Pulmonary artery endothelial cell (primary cell): Measurements from ENCODE around the gene ANKFN1. TPM values are rescaled to one million over a fixed set of nuclear protein-coding genes. Genes with fewer than 3 reads are reported as not detected.

ENCODE experiments used
- DNase-seq: peaks from one replicate; pipeline ENCODE4 v3.0.0-alpha.2; 2011; ENCODE audit warnings: low read depth, low spot score
- total RNA-seq: library from RNA; depleted of rRNA; stranded (reverse); fragments of >200 nt; gene quantifications from 2 replicates; pipeline ENCODE4 v1.2.3, GENCODE V29; 2014

ANKFN1 gene
- total RNA-seq, 1 donor from 2014 or later = 1.5 TPM

DNA sequence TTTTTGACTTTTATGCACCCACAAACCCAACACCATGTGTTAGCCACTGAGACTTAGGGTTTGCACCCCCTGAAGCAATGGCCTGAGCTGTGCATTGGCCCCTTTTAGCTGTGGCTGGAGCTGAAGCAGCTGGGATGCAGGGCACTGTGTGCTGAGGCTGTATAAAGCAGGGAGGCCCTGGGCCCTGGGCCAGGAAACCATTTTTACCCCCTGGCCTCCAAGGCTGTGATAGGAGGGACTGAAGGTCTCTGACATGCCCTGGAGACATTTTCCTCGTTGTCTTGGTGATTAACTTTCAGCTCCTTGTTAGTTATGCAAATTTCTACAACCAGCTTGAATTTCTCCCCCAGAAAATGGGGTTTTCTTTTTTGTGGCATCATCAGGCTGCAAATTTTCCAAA is 6.7 kb upstream of the ANKFN1 start:
- DNase-seq = no peak

- no peak for DNase-seq
Observed at GRCh38 chr17:56148333-56148732, 4.9 kb upstream of the ANKFN1 start.

DNA sequence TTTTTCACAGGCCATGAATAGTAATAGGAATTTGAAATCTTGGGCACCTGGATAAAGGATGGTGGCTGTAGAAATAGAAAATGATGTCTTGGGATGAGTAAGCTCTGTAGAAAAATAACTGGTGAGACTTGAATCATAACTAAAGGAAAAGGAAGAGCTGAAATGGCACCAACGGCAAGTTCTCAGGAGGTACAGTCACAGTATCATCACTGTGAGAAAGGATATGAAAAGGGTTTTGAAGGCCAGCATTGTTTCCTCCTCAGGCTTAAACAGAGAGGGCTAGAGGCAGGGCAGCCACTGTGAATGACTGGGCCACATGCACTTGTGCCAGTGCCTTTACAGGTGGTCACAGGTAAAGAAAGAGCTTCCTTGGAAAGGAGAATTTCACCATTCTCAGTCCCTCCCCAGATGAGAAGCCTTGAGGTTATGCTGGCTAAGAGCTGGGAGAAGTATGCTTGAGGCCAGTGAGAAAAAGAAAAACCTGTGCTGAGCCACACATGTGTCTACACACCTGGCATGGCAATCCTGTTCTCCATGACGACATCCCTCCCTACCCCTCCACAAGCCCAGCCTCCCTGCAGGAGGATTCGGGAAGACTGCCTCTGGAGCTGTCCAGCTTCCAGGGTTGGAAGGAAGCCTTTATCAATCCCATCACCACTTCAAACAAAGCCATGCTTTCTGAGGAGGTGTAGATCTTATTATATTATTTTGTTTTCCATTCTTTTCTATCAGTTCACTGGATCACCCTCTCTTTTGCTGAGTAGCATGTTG is 3.8 kb upstream of the ANKFN1 start:
- DNase-seq = no peak

- DNase-seq = no peak
Observed at GRCh38 chr17:56150649-56151048, 2.6 kb upstream of the ANKFN1 start.

DNA sequence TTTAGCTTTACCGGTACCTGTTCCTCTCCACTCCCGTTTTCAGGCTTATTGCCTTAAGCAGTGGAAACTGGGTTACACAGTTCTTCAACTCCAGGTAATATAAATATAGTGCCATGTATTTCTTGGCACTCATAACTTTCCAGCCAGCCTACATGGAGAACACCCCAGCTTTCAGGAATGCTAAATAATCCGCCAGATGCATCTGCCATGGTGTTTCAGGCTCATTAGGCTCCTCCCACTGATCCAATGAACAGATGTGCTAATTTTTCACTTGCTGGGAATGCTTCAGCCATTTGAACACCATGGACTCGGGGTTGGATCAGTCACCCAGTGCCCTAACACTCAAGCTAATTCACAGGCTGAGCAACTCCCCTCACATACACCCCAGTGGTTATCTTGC is 4.6 kb downstream of the ANKFN1 start:
- no peak for DNase-seq

- no peak for DNase-seq
Observed at GRCh38 chr17:56158344-56158743, 5.1 kb downstream of the ANKFN1 start.

DNA sequence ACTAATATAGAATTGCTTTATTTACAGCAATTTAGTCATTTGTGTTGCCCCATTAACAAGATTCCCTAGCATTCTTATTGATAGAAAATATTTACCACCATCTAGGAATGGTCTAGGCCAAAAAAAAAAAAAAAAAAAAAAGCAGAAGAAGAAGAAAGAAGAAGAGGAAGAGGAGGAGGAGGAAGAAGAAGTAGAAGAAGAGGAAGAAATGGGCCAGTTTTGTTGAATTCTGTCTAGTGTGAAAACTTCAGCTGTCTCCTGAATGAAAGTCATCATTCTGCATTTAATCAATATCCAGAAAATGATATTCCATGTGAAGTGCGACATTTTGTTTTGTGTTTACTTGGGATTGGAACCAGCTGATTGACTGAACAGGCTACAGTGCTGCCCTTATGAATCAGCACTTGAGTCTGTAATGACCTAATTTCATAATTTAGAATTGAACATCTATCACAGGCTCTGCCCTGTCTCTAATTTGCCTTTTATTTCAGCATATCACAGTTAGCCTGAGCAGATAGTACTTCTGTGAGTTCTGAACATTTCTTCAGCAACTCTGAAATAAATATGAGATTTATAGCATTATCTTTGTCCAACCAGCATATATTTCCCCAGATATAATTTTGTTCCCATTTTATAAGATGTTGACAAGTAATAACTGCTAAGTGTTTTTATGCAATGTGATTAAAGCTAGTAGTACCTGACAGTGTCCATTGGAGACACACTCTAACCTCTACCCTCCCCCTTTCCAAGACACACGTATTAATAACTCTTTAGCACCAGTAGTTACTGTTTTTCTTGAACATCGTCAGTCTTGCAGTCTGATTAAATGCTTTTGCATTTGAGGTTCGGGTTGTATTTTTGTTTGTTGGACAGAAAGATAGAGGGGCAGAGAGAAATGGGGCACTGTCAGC is 5.9 kb downstream of the ANKFN1 start:
- no peak for DNase-seq

GRCh38 chr17:56159826-56160380 is 6.6 kb downstream of the ANKFN1 start:
- DNase-seq = no peak

GRCh38 chr17:56160422-56160821 is 7.1 kb downstream of the ANKFN1 start:
- no peak for DNase-seq

GRCh38 chr17:56165072-56165641 is 11.9 kb downstream of the ANKFN1 start:
- no peak for DNase-seq

DNA sequence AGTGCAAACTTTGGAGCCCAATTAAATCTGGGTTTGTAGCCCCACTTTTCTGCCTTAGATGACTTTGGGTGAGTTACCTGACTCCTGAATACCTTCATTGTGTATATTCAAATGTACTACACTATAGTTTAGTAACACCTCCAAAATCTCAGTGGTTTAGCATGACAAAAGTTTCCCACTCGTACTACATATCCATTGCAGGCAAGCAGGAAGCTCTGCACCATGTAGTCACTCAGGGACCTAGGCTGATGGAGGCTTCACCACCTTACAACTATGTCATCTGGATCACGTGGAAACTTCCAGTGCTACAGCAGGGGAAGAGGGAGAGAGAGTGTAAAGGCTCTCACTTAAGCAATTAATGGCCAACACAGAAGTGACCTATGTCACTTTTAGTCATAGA is 14.2 kb downstream of the ANKFN1 start:
- DNase-seq = no peak

DNA sequence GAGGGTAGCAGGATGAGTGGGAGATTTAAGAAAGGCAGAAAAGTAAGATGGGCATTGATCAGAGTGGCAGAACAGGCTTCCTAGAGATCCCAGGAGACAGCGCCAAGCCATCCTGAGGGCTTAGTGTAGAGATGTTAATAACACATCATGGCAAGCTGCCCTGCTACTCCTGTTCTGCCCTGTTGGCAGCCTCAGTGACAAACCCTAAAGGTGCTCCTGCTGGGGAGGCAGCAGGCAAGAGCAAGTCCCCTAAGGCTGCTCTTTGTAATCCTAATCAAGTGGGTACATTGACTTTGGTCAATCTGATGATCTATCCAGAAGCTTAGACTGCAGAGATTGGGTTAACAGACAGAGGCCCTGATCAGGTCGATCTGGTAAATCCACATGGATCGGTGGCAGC is 16.3 kb downstream of the ANKFN1 start:
- no peak for DNase-seq

DNA sequence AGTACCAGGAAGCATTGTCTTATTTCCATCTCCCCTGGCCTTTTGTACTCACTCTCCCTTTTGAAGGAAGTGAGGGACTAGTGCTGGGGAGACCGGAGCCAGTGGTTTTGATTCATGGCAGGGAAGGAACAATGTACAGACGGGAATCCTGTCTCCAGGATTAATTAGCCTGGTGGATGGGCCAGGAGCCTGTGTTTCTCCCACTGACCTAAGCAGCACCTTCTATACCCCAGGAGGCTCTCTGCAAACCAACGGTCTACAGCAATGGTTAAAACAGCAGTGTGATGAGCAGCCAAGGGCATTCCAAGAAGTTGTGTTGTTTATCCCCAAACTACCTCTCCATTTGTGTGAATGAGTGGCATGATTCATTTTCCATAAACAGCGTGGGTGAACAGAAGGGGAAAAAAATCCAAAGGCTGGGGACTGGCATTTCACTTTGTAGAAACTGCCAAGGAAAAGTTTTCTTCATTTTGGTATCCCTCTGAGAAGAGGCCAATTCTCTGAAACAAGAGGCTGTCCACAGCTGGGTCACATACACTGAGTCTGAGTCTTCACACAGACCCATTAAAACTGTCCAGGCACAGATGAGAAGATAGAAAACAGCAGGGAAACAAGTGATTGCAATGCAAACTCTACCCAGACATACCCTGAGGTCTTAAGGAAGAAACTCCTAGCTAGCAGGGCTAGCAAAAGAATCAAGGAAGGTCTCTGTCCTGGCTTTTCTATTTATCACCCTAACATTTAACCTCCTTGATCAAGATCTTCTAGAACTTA is 18.1 kb downstream of the ANKFN1 start:
- no peak for DNase-seq

GRCh38 chr17:56172517-56172982 is 19.3 kb downstream of the ANKFN1 start:
- DNase-seq = no peak

- DNase-seq = no peak
Observed at GRCh38 chr17:56173026-56173425, 19.8 kb downstream of the ANKFN1 start.

GRCh38 chr17:56173958-56174835 is 20.9 kb downstream of the ANKFN1 start:
- no peak for DNase-seq

- no peak for DNase-seq
Observed at GRCh38 chr17:56175299-56175955, 22.2 kb downstream of the ANKFN1 start.

DNA sequence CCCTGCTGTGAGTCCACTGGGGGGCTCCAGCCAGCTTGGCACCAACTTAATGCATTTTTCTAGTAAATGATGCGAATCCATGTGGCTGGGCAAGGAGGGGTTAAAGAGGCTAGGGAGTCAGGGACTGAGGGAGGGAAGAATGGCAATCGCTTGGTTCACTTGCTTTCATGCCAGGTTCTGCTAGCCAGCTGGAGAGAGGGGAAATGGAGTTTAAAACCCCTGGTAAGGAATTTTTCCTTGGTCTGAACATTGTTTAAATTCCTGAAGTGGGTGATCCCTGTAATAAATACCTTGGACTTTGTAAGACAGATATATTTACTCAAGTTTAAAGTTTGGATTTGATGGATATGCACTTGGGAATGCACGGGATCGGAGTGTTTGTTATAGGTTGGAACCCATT is 22.8 kb downstream of the ANKFN1 start:
- no peak for DNase-seq

DNA sequence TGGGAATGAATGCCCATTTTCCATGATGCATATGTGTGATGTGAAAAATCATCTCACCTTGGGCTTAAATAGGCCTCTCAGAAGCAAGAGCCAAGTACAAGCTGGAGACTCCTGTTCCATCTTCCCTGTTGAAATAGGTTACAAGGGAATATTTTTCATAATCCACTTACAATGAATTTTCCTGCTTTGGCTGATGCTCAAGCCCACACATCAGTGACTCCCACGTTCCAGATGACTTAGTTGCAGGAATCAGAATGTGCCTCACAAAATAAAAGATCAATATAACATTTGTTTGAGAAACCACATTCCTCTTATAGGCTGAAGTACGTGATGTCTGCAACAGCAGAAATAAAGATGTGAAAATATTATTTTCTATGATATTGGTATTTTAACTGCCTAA is 24.1 kb downstream of the ANKFN1 start:
- no peak for DNase-seq

- DNase-seq = no peak
Observed at GRCh38 chr17:56178203-56178602, 24.9 kb downstream of the ANKFN1 start.
